ENCODE data around the gene SLC1A2.

The SLC1A2 gene

DNA sequence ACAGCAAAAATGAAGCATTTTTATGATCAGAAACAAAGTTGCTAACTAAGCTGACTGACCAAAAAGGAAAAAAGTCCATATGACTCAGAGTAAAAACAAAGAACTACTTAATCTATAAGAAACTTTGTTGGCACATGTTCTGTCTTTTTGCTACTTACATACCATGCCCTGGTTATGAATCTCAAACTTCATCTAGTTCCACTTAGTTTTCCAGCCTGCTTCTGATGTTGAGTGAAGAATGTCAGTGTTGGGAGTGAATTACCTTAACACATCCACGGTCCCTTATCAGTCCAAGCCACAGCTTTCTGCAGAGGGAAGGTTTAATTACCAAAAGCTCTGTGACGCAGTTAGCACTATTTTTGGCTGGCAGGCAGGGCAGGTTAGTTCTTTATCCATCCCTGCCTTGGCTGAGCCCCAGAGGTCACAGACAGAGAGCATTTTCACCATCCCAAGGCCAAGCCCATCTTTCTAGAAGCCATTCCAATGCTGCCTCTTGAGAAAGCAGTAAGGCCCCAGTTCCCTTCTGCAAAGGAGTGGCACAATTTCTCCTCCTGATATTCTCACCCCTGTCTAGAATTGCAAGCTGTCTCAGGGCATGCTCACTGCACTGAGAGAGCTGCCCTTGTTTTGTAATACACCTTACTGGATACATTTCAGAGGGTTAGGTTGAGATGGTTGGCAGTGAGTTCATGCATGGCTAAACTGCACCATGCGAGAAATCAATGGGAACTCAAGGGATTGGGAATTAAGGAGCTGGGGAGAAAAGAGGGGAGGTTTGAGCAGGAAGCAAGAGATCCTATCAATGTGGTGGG lies 67.1 kb downstream of the SLC1A2 start:
- no peak for DNase-seq

DNA sequence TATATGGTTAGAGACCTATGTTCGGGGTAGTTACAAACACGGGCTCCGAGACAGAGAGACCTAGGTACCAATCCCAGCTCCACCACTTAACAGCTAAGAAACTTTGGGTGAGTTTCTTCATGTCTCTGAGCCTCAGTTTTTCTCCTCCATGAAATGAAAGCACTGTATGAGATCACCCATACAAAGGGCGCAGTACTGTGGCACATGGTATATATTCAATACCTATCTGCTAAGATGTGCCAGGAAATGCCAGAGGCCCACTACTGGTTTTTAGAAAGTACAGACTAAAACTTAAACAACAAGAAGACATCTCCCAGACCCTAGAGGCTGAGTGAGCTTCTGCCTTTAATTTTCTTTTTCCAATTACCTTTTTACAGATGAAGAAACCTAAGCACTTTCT lies 69.5 kb downstream of the SLC1A2 start:
- DNase-seq = no peak

DNA sequence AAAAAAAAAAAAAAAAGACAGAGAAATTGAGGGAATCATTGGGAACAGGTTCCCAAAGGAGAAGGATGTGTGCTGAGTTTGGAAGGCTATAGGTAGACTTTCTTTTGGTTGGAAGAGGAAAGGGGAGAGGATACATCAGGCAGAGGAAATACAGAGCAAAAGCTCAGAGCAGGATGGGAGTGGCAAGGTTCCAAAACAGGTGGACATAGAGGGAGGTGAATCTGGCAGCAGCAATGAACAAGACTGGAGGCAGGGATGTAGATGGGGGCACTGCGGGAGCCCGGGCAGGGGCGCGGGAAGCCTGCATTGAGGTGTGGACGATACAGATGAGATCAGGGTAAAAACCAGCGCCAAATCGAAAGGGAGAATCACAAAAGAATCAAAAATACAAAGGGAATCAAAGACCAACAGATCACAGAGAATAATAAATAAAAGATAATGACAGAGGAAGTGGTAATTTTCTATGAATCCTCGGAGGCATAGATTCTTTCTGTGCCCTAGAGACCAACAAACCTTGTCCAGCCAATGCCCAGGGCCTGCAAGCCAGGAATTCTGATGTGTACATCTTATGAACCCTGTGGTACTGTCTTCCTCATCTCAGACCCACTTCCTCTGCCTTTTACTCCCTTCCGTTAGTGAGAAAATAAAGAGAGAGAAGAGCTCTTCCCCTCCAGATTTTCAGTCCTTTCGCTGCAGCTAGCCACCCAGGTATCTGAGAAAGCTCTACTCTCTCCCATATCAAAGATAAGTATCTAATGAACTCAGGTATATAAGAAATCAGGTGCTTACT lies 70.3 kb downstream of the SLC1A2 start:
- DNase-seq = no peak

DNA sequence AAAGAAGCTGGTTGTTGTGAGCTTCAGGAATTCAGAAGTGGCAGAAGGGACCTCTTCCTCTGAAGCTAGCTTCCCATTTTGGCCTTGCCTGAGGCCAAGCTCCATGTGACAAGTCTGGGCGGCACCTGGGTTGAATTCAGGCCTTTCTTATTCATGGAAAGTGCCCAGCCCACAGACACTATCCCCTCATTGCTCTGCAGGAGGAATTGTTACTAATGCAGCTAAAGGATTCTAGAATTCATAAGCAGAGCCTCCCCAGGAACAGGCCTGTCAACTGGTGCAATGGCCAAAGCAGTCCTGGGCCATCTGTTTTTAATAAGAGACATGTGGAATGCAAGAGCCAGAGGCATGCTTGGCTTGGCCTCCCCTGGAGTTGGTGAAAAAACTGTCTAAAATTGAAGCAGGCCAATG lies 71.4 kb downstream of the SLC1A2 start:
- no peak for DNase-seq

DNA sequence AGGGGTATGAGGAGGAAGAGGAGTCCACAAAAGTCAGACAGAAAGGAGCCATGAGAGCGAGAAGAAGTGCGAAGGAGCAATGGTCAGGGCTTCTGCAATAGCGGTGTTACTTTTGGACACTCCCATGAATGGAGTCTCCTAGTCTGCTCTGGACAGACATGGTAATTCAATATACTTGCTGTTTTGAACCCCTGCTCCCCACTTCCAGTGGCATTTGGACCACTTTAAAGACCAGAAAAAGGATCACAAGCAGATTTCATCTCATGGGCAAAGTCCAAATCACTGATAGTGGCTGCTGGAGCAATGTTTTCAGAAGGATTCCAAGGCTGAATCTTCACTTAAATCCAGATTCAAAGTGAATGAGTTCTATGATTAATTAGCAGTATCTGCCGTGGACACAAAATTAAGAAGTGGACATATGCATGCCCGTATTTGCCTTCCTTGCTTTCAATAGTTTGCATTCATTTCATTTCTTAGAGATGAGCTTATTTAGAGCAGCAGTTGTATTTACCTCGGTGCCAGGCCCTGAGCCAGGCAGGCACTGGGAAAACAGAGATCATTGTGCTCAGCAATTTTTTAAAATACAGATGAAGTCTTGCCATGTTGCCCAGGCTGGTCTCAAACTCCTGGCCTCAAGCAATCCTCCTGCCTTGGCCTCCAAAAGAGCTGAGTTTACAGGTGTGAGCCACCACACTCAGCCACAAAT lies 72.0 kb downstream of the SLC1A2 start:
- DNase-seq = no peak

DNA sequence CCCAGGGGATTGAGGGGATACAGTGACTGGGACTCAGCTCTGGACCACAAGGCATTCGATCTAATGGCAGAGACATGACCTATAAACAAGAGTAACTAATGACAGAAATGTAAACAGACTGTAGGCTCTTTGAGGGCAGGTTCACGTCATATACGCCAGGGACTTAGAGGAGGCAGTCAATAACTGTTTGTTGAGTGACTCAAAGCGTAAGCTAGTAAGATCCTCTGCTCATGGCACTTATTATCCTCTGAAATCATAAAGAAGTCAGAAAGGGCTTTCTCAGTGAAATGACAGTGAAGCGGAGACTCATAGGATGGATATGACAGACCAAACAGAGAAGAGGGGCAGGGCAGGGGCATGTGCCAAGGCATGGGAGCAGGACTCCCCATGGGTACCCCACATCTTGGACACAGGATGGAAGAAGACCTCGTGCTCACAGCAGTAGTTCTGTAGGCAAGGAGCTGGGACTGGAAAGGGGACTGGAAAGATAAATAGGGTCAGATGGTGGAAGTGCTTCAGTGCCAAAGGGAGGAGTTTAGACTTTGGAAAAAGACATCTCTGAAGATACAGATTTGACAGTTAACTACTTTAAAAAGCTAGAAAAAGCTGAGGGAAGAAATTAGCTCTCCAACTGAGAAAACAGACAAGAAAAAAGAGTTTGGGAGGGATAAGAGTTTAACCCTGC lies 72.7 kb downstream of the SLC1A2 start:
- DNase-seq = no peak

DNA sequence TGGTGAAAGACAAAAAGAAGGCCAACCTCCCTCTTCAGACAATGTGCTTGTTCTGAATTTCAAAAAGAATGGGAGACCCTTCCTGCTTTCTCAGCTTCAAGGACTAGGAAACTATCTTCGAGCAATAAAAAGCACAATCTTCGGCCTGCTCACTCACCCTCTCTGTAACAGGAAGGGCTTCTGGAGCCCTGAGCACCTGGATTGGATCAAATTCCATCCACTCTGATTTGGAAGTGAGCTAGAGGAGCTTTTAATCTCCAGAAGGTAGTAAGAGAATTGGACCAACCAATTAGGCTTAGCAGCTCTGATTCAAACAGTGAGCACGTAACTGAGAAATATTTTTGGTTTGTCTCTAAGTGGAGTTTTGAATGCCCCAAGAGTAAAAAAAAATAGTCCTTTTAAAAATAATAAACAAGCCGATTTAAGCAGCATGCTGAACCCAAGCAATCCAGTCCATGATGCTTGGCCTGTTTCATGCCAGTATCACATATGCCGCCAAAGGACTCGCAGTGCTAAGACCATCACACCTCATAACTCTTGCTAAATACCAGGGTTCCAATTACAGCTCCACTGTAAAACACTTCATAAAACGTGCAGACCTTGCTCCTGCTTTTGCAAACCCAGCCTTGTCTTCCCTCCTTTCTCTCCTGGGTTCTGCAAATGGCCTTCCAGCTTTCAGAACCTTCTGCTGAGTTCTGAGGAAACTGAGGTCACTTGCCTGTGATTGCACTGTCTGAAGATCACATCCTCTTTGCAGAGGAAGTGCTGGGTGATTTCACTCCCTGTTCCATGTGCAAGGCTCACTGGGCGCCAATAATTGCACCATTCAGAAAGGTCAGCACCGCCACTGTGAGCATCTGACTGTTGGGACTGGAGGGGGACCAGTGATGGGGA lies 74.4 kb downstream of the SLC1A2 start:
- peak in 7 of 58 donors; percentile 3 to 38 (median 25) for DNase-seq

DNA sequence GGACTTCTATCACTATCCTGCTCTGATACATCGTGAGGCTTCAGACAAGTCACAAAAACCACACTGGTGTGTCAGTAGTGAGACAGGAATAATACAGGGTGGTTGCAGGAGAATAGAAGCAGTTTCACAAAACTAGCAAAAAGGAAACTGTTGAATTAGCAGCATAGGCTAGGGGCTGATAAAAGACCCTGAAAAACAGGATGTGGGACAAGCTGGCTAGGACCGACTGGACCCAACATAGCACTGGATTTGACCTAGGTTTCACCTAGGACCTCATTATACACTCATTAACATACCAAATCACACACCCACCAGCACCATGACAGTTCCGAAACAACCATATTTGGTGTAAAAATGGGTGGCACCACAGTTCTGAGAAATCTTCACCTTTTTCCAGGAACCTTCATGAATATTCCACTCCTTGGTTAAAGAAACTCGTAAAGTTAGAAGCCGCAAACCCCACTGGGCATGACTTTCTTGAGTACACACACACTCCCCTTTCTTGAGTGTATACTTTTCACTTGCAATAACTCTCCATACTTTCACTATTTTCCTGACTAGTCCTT lies 76.2 kb downstream of the SLC1A2 start:
- DNase-seq = no peak

DNA sequence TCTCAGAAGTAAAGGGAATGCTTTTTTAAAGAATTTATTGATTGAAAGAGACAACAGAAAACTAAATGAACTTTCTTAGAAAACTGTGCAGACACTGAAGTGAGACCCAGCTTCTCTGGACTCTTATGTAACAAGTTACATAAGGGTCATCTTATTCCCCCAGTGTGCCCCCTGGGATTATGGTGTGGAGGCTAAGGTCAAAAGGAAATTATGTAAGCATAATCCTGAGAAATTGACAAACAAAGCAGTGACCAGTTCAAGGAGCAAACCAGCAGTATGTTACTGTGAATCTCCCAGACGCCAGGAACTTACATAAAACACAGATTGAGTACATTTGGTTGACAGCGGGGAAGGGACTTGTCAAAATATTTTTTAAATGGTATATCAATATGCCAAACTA lies 78.6 kb downstream of the SLC1A2 start:
- DNase-seq = no peak

DNA sequence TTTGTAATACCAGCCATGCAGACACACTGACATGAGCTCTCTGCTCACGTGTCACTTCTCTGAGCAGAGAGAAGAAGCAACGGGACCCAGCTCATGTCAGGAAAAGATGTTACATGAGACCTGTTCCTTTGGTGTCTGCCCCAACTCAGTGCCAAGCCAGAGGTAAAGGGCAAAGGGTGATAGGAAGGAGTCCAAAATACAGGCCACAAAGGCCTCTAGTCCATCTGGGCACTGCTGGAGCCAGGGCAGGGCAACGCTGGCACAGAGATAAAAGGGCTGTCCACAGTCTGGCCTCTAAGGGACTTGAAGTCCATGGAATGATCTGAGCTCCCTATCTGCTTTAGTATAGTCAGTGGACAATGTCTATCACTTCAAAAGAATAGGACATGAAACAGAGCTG lies 79.3 kb downstream of the SLC1A2 start:
- no peak for DNase-seq

DNA sequence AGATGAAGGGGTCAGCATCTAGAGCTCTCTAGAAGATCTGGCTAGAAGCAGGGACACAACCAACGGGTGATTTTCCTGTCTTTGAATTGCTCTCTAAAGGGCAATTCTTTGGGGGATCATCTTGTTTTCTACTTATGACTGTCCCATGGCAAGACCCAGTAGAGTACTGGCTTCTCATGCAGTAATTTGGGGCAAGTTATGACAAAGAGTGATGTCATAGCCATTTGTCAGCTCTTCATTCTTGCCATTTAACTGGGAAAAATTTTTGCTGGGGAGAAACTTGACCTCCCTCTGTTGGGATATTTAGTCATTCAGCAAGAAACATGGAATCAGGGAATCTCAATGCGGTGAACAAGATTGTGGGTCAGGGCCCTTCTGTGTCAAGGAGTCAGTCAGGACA lies 80.4 kb downstream of the SLC1A2 start:
- DNase-seq = no peak

DNA sequence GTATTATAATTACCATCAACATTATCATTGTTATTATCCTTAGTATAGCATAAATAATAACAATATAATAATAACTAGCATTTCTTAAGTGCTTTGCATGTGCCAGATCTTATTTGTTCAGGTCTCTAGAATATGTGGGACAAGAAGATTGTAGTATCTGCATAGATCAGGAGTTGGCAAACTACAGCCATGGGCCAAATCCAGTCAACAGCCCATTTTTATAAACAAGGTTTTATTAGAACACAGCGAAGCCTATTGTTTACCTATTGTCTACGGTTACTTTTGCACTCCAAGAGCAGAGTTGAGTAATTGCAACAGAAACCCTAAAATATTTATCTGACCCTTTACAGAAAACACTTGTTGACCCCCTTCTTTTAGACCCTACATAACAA lies 81.4 kb downstream of the SLC1A2 start:
- DNase-seq = no peak

DNA sequence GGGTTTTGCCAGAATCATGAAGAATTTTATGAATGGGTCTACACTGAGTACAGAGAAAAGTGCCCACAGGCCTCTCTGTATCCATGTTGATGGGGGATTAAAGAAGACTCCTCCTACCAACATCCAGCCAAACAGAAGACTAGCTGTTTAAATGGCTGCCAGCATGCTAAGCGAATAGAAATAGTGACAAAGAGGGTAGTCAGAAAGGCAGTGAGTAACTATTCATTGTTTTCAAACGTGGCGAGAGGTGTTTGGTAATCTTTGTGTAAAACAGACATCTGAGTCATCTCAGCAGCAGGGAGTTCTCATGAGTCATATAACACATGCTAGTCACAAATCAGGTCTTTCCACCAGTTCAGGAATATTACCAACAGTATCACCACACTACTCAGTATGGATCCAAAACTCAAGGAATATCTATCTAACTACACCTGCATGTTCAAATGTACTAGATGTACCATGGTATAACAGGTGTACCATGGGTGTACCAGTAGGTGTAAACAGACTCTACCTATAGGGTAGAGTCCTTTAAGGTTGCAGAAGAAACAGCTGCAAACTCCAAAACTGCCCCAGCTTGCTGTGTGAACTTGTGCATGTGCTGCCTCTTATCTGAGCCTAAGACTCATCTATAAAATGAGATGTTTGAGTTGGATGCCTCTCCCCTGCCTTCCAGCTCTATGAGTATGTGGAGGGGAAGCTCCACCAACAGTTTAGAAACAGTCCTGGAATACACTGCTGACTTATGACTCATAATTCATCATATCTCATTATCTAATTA lies 82.0 kb downstream of the SLC1A2 start:
- DNase-seq = peak in 4 of 58 donors; percentile 13 to 25 (median 21)

DNA sequence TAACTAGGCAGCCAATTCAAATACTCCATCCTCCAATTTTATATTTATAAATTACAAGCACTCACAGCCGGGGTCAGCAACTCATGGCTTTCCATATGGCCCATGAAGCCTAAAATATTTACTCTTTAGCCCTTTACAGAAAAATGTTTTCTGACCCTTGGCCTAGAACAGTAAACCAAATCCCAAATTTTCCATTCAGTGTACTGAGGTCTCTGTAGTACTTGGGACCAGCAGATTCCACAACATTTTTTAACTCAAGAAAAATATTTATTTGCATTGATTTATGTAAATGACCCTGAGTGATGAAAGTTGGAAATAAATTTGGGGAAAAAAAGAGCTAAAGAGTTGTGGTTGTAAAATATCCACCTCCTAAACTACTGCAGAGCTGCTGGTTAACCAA lies 82.6 kb downstream of the SLC1A2 start:
- DNase-seq = no peak

DNA sequence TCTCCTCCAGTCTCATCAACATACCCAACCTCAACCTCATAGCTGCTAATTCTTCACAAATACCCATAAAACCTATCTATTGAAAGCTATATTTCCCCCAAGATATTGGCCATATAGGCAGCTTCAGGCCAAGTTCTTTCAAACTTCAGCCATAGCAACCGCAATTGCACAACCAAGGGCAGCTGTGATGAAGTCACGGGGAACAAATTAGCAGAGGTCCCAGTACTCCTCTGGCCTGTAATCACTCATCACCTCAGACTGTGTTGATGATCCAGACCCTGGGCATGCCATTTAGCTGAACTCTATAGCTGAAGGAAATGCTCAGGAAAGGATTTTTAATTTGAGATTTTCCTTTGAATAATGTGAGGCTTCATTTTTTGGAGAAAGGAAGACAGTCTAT lies 84.1 kb downstream of the SLC1A2 start:
- no peak for DNase-seq

DNA sequence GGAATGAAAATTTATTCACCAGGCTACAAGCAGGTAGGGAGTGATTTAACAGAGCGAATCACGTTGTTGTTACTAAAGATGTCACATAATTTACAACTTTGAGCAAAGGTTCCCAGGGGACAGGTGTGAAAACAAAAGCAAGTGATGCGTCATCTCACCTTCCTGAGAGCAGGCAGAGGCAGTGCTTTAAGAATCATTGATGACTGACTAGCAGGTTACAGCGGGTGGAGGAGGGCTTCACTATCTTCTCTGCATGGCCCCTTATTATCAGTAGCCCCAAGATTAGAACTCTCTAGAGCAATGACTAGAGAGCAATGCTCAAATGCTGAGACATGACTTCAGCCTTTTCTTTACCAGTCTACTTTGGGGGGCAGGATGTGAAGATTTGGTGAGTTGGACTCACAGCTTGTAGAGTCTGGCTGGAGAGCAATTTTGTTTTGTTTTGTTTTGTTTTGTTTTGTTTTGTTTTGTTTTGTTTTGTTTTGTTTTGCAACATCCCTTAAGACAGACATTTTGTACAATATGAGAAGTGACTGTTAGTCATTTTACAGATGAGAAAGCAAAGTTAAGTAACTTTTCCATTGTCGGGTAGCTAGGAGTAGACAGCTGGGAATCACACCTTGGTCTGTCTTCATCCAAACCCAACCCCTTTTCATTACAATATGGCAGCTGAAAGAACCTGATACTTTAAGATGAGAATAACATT lies 84.8 kb downstream of the SLC1A2 start:
- DNase-seq = no peak

DNA sequence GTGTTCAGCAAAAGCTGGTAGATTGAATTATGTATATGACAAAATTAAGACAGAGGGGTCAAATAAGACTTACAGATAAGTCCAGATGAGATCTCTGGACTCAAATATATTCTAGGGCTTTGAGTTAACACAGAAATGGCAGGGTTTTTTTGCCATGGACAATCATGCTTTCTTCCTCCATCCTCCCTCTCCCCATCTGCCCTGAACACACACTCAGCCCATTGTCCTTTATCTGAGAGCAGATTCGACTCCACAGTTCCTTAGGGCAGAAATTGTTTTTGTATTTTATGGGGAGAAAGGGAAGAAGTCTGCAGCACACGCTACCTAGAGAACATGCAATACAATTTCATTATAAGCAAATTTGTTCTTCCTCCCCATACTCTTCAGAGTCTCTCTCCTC lies 86.8 kb downstream of the SLC1A2 start:
- DNase-seq = peak in 1 of 58 donors; percentile 19

DNA sequence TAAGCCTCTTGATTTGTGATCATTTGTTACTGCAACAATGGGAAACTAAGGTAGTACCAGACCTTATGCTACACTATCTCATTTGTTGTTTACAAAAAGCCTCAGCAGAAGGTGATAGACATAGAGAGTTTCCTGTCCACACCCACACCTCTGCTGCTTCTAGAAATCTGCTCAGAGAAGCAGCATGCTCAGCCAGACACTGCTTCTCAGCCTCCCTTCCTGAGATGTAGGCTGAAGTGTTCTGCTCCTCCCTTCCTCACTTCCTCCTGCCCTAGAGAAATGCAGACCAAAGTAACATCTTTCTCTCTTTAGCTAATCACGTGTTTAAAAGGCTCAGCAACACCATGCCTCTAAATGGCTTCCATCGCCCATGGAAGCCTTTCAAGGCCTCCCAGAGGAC lies 88.4 kb downstream of the SLC1A2 start:
- no peak for DNase-seq

Data from anterior cingulate cortex (tissue), 58 donors.